Measurements from ENCODE around the gene SLIT3.

Gene SLIT3

DNA sequence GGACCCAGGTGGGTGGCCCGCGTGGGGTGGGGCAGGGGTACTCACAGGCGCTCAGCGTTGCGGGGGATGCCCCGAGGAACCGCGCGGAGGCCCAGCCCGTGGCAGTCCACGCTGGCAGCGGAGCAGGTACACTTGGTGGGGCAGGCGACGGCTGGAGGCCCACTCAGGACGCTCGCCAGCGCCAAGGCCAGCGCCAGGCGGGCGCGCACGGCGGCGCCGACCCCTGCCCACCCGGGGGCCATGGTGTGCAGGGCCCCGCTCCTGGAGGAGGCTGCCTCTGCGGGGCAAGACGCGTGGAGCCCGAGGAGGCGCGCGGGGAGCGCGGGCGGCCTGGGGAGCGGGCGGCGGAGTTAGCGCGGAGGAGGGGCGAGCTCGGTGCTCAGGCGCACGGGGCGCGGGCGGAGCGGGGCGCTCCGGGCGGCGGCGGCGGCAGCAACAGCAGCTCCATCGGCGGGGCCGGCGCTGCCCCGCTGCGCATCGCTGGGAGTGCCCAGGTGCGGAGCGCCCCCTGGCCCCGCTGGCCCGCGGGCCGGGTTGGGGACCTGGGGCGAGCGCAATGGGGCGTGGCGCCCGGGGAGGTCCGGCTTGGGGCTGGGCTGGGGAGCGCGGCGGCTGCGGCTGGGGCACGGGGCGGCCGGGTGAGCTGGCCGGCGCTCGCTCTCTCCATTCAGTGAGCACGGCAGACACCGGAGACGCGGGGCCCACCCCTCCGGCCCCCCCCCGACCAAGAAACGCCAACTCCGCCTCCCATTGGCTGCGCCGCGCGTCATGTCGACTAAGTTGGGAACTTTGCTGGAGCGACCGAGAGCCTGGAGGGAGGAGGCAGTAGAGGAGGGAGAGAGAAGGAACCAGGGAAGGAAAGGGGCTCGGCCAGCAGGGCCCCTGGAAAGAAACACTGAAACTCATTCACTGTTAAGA is at the start of gene SLIT3:
Gene SLIT3, minus strand, starts transcription at position 672 of the 918 bp plus-strand sequence. Its CDS starts 430 bp downstream, at position 242.
- no peak for DNase-seq

- no peak for DNase-seq
Observed at GRCh38 chr5:169350016-169350415, 49.1 kb upstream of the SLIT3 start.

- DNase-seq, result no peak
Observed at GRCh38 chr5:169347786-169348185, 46.8 kb upstream of the SLIT3 start.

- no peak for DNase-seq
Observed at GRCh38 chr5:169344629-169345028, 43.7 kb upstream of the SLIT3 start.

- DNase-seq, result no peak
Observed at GRCh38 chr5:169343766-169344165, 42.8 kb upstream of the SLIT3 start.

DNA sequence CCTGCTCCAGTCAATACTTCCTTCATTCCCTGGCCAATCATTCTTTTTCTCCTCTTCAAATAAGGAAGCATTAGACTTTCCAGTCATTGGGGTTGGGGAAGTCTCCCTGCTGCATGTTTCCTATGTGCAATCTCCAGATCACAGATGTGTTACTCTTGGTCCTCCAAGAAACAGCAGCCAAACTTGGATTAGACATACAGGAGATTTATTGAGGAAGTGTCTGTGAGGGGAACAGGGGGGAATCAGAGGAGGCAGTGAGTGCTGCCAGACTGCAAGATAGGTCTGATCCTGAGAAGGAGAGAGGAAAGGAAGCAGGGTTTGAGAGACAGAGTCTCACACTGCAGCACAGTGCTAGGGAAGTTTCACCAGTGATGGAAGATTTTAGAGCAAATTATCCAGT is 40.6 kb upstream of the SLIT3 start:
- no peak for DNase-seq

DNA sequence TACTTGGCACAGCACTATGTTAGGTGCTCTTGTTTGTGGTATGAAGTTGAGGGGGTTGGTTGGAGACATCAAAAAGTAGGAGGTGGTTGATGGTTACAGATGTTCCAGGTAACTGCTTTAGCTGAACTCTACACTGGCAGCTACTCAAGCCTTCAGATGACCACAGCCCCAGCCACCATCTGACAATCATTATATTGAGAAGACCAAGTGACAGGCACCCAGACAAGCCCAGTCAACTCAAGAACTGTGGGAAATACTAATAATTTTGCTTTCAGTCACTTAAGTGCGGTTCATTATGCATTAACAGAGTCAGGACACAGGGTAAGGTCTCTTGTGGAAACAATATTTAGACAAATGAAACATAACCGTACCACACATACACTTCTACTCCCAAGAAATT is 38.9 kb upstream of the SLIT3 start:
- DNase-seq, result no peak

- no peak for DNase-seq
Observed at GRCh38 chr5:169336242-169336641, 35.3 kb upstream of the SLIT3 start.

DNA sequence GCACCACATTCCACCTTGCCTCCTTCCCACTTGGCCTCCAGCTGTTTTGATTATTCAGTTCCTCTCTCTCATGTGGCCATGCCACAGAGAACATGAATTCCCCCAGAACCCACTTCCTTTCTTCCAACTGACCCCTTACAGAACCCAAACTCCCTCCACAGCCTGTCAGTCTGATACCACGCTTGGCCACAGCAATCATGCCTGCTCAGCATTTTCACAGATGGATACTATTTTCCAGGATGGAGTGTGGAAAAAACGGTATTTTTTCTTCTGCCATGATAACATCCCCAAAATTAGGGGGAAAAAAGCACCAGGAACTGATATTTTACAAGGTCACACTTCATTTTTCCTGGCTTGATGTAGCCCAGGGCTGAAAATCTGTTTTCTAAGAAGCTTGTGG is 34.9 kb upstream of the SLIT3 start:
- no peak for DNase-seq

DNA sequence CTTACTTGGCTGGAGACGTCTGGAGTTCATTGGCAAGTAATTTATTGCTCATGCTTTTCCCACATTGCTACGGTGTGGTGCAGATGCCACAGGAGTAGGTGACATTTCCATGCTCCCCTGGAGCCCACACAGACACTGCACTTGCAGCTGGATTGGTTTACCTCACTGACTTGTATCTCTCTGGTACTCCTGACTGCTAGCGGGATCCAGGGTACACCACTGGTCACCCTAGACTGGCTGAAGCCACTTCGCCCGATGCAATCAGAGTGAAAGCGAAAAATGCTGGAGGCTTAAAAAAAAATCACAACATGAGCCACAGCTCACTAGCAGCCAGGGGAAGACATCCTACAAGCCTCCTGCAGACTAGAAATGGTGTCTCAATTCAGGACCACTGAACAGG is 32.6 kb upstream of the SLIT3 start:
- DNase-seq, result no peak

- DNase-seq, result no peak
Observed at GRCh38 chr5:169331292-169331852, 30.4 kb upstream of the SLIT3 start.

DNA sequence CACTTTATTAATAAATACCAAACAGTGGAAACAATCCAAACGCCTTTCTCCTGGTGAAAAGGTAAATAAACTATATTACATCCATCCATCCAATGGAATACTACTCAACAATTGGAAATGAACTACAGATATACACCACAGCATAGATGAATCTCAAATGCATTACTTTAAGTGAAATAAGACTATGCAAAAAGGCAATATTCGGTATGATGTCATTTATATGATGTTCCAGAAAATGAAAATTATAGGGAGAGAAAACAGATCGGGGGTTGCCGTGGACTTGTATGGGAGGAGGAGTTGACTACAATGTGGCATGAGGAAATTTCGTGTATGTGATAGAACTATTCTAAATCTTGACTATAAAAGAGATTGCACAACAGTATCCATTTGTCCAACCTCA is 27.5 kb upstream of the SLIT3 start:
- no peak for DNase-seq

DNA sequence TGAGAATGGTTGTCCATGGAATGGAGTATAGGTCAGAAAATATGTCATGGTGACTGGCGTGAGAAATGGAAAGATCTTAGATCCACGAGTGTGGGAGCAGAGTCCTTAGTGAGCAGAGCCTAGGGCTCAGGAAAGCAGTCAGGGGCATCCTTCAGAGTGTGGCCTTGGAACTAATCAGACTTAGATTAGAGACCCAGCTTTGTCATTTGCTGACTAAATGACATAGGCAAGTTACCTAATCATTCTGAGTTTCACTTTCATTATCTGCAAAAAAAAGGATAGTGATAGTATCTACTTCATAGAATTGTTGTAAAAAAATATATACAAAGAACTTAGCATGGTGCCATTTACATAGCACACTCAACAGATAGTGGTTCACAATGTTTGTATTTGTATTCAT is 24.3 kb upstream of the SLIT3 start:
- no peak for DNase-seq

DNA sequence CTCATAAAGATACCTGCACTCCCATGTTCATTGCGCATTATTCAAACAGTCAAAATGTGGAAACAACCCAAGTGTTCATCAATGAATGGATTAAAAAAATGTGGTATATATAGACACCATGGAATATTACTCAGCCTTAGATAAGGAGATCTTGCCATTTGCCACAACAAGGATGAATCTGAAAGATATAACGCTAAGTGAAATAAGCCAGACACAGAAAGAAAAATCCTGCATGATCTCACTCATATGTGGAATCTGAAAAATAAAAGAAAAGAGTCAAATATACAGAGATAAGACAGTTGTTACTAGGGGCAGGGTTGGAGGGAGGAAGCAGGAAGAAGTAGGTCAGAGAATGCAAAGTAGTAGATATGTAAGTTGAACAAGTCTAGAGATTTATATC is 17.6 kb upstream of the SLIT3 start:
- no peak for DNase-seq

DNA sequence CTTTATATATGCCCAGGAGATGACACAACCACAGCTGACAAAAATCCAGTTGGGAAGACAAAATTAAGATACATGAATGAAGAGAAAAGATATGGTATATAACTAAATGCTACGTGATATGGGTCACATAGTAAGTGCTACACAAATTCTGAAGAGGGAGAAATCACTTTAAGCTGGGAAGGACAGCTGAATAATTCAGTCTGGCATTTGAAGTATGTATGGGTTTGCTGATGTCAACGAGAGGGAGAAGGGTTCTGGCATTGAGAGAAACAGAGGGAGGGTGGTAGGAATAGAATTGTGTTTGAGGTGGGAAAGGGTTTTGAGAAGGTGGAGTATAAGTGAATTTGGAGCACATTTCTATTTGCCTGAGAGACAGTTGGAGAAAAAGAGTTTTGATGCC is 6.7 kb upstream of the SLIT3 start:
- DNase-seq, result no peak

DNA sequence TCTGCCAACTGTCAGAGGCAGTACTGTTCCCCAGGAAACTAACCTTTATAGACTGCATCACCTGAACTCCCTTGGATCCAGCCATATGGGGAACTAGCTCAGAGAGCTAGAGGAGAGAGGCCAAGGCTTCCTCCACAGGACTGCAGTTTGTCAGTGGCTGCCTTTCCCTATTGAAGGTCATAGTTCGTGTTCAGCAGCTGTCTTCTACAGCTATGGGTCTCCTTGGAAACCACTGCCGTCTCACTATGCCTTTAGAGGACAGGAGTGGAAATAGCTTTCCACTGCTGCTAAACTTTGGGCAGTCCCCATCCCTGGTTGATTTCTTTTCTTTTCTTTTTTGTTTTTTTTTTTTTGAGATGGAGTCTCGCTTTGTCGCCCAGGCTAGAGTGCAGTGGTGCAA is 4.4 kb upstream of the SLIT3 start:
- DNase-seq, result no peak

DNA sequence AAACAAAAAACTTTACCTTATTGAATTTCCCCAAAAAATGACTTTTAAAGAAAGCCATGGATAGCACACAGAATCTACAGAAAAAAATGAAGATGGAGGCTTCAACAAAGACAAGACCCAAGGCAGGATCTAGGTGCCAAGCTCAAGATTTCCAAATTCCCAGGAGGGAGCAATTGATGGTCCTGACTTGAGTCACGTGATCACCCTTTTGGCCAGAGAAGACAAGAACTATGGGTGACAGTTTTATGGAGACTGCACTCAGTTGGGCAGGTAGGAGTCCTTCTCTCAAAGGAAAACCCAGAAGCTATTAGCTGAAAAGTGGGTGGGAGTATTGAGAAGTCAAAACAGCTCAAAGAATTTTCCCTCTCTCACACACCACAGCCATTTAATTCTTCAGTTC is 3.2 kb upstream of the SLIT3 start:
- no peak for DNase-seq

GRCh38 chr5:169303119-169303515 is 2.2 kb upstream of the SLIT3 start:
- DNase-seq, result no peak

GRCh38 chr5:169302491-169303118 is 1.7 kb upstream of the SLIT3 start:
- peak; percentile 82 for DNase-seq

DNA sequence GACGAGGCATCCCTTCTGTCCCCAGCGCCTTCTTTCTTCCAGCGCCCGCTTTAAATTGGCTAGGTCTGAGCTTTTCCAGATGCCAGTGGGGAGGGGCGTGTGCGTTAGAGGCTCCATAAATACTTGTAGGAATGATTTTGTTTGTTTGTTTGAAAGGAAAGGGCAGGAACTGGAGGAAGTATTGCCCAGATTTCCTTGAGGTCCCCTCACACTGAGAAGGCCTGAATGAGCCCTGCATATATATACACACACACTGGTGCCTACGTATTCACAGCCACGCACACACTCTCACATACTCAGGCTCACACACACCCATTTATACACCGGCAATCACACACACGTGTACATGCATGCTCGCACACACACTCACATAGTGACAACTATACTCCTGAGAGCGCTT is 1.0 kb upstream of the SLIT3 start:
- no peak for DNase-seq

DNA sequence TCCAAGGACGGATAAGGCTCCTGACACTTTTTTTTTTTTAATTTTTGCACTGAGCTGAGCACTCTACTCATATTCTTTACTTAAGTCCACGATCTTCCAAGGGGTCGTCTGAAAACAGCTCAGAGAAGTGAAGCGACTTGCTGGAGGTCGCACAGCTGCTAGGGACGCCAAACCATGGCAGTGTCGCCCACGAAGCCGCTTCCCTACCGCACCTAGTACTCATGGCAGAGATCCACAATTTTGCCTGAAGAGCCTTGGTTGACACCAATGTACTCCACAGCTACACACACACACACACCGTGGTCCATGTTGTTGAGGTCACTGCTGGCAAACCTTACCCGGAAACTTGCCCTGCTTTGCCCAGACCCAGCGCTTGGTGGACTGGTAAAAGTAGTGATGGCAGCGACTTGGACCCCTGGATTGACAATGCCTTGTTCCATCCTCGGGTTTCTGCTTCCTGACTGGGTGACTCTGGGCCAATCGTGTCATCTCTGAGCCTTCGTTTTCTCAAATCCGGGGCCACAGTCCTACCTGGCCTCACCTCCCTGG is 521 bp upstream of the SLIT3 start:
- no peak for DNase-seq

GRCh38 chr5:169299663-169300467 is 1.1 kb downstream of the SLIT3 start:
- no peak for DNase-seq

GRCh38 chr5:169299191-169299662 is 1.7 kb downstream of the SLIT3 start:
- DNase-seq, result no peak
